ENCODE results near the gene NIPBL.
"Not testable (repeated sequence)": the region's sequence is repeated elsewhere in the genome, so short reads cannot be mapped to it uniquely, and the experiment has no call there.

NIPBL gene

DNA sequence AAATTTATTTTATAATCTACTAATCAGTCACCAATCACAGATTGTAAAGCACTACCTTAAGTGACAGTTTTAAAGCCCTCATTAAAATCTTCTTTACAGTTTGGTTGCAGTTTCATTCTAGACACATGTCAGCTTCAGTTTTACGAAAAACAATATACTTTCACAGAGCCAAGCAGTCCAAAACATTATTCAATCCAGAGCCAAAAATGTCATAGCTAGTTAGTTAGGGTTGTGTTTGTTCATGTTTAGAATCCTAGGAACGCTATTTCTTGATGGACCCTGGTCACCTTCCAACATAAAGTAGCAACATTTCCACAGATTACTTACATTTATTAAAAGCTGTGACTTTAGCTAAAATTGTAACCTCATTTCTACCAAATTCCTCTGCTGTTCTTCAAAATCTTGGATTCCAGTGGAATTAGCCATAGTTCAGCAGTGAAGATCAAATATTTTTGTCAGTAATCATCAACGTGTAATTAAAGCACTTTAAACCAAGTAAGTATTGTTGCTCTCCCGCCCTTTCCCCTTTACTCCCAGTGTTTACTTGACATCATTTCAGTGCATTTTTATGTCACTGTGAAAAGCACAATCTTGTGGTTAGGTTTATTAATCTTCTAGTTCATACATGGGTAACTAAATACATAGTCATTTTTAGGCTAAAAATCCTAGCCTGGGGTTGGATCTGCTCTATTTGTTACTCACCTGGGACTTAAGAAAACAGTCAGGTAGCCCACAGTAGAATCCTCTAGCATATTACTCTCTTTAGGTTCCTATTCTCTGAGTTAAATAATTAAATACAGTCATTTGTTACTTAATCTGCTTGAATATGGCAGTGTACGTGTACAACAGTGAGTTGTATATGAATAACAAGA is 74.3 kb downstream of the NIPBL start:
- DNase-seq = no peak

GRCh38 chr5:36953043-36953442 is 76.5 kb downstream of the NIPBL start:
- DNase-seq = no peak

GRCh38 chr5:36957953-36958537 is 81.5 kb downstream of the NIPBL start:
- DNase-seq = no peak

GRCh38 chr5:36958612-36959011 is 82.0 kb downstream of the NIPBL start:
- DNase-seq = no peak

- no peak for DNase-seq
Measured at GRCh38 chr5:36965179-36965578, 88.6 kb downstream of the NIPBL start.

DNA sequence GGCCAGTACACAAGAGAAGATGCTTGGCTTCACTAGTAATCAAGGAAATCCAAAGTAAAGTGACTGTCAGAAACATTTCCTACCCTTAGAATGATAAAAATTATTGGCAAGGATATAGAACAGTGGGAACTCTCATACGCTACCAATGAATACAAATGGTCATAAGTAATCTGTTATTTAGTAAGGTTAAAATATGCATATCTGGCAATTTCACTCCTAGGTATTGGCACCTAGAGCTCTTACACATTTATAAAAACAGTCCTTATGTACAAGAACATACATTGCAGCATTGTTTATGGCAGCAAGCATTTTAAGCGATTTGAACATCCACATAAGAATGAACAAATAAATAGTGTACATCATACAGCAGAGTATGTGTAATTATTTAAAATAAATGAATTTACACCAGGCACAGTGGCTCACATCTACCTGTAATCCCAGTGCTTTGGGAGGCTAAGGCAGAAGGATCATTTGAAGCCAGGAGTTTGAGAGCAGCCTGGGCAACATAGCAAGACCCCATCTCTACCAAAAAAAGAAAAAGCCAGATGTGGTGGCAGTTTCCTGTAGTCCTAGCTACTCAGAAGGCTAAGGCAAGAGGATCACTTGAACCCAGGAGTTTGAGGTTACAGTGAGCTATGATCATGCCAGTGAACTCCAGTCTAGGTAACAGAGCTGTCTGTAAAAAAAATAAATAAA is 93.3 kb downstream of the NIPBL start:
- no peak for DNase-seq

DNA sequence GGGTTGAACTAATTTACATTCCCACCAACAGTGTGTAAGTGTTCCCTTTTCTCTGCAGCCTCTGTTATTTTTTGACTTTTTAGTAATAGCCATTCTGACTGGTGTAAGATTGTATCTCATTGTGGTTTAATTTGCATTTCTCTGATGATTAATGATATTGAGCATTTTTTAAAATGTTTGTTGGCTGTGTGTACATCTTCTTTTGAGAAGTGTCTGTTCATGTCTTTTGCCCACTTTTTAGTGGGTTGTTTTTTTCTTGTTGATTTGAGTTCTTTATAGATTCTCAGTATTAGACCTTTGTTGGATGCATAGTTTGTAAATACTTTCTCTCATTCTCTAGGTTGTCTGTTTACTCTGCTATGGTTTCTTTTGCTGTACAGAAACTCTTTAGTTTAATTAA is 101.6 kb downstream of the NIPBL start:
- DNase-seq = no peak

DNA sequence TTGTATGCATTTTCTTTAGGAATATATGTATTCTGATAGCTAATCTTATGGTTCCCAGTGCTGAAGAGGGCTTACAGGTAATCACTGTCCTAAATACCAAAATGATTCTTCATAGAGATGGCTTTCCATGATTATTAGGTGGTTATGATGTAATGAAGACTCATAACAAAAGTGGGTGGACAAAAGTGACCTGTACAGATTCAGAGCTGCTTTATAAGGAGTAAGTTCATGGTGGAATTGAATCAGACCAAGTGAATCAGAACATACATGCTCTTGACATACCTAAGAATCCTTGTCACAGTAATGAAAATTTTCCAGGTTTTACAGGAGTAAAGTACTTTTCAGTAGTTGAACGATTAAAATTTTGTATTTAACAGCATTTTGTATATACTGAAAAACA is 105.6 kb downstream of the NIPBL start:
- DNase-seq = no peak

DNA sequence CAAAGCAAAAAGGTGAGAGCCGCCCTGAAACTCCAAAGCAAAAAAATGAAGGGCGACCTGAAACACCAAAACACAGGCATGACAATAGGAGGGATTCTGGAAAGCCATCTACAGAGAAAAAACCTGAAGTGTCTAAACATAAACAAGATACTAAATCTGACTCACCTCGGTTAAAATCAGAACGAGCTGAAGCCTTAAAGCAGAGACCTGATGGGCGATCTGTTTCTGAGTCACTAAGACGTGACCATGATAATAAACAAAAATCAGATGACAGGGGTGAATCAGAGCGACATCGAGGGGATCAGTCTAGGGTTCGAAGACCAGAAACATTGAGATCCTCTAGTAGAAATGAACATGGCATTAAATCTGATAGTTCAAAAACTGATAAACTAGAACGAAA is 108.8 kb downstream of the NIPBL start:
- no peak for DNase-seq

- no peak for DNase-seq
Measured at GRCh38 chr5:36988396-36988795, 111.8 kb downstream of the NIPBL start.

- DNase-seq = no peak
Measured at GRCh38 chr5:36998578-36998977, 122.0 kb downstream of the NIPBL start.

- no peak for DNase-seq
Measured at GRCh38 chr5:37002176-37002751, 125.7 kb downstream of the NIPBL start.

- DNase-seq = no peak
Measured at GRCh38 chr5:37005252-37005651, 128.7 kb downstream of the NIPBL start.

GRCh38 chr5:37005946-37006540 is 129.5 kb downstream of the NIPBL start:
- DNase-seq = no peak

DNA sequence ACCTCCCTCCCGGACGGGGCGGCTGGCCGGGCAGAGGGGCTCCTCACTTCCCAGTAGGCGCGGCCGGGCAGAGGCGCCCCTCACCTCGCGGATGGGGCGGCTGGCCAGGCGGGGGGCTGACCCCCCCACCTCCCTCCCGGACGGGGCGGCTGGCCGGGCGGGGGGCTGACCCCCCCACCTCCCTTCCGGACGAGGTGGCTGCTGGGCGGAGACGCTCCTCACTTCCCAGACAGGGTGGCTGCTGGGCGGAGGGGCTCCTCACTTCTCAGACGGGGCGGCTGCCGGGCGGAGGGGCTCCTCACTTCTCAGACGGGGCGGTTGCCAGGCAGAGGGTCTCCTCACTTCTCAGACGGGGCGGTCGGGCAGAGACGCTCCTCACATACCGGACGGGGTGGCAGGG is 136.6 kb downstream of the NIPBL start:
- DNase-seq = not testable (repeated sequence)

DNA sequence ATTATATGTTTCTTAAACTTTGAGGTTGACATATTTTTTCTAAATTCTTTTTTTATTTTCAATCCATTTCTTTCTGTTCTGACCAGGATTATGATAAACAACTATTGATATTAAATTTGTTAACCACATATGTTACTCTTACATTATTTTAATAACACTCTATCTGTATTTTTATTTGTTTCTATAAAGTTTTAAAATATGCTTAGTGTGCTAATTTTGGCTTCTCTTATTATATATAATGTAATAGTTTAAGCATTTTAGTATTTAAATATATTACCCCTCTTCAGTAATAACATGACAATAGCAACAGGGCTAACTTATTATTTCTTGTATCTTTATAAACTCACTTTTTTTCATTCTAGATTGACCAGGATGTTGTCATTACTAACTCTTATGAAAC is 137.8 kb downstream of the NIPBL start:
- no peak for DNase-seq

- DNase-seq = no peak
Measured at GRCh38 chr5:37015795-37016666, 139.5 kb downstream of the NIPBL start.

DNA sequence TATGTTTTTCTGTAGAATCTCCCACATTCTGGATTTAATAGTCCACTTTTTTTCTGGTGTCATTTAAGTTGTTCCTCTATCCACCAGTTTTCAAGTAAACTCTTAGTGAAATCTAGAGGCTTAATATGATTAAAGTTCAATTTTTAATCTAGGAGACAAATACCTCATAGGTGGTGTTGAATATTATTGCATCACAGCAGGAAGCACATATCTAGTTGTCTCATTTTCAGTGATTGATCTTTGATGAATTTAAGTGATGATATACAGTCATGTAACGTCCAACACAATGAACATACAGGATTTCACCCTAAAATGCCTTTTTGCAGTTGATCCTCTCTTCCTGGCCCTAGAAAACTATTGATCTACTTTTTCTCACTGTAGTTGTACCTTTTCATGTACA is 152.3 kb downstream of the NIPBL start:
- no peak for DNase-seq

- DNase-seq = no peak
Measured at GRCh38 chr5:37029436-37029835, 152.9 kb downstream of the NIPBL start.

GRCh38 chr5:37034955-37035354 is 158.4 kb downstream of the NIPBL start:
- DNase-seq = no peak

GRCh38 chr5:37037840-37038239 is 161.3 kb downstream of the NIPBL start:
- DNase-seq = no peak

DNA sequence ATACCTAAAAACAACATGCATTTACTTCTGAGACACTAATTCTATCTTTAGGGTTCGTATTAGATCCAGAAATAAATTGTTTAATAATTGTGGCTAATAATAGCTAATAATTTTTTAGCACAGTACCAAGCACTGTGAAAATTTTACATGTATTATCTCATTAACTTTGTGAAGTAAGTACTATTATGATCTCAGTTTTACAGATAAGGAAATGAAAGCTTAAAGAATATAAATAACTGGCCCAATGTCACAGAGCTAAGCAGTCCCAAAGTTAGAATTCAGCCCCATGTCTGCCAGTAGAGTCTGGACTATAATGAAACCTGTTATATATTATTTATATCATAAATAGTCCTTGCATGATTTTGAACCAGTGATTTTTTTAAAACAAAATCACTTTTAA is 163.3 kb downstream of the NIPBL start:
- DNase-seq = no peak
